Stomach (tissue), 9 donors: ENCODE data around the gene AP4E1. TPM values are rescaled to one million over a fixed set of nuclear protein-coding genes. Genes with fewer than 3 reads are reported as not detected.
"Not testable (repeated sequence)": the region's sequence is repeated elsewhere in the genome, so short reads cannot be mapped to it uniquely, and the experiment has no call there.

Source experiments
- DNase-seq, 2 donors: peaks; one replicate each; pipeline versions ENCODE4 v3.0.0 to v3.0.0-alpha.2; 2013 to 2019
- H3K27ac ChIP-seq, 5 donors: fragments of 200-600 bp in 4 of 5; sonication (generic) in 4 of 5; one replicate each; pipeline ENCODE4 v1.5.1; 2013 to 2019; ENCODE audit warnings: mild to moderate bottlenecking in 1 of 5, moderate library complexity in 1 of 5
- H3K27me3 ChIP-seq, 3 donors: fragments of 200-600 bp; sonication (generic); one replicate each; pipeline ENCODE4 v1.5.1; 2017 to 2019; ENCODE audit warnings: mixed run types in 1 of 3
- H3K36me3 ChIP-seq, 4 donors: fragments of 200-600 bp; sonication (generic); 1 replicate in 3 of 4; 2 replicates in 1 of 4; pipeline ENCODE4 v1.5.1; 2016 to 2019
- H3K4me1 ChIP-seq, 4 donors: fragments of 200-600 bp; sonication (generic); one replicate each; pipeline ENCODE4 v1.5.1; 2016 to 2019
- H3K4me3 ChIP-seq, 4 donors: fragments of 200-600 bp; sonication (generic) in 3 of 4; one replicate each; pipeline ENCODE4 v1.5.1; 2016 to 2019; ENCODE audit warnings: mild to moderate bottlenecking in 1 of 4
- H3K9me3 ChIP-seq, 4 donors: fragments of 200-600 bp; sonication (generic); one replicate each; pipeline ENCODE4 v1.5.1; 2016 to 2019
- CTCF ChIP-seq, 7 experiments: fragments of 450-650 bp in 4 of 7; fragments of 200-600 bp in 3 of 7; sonication (generic) in 3 of 7; IDR thresholded peaks; one replicate each; pipeline ENCODE4 v1.5.1; 2016 to 2019; ENCODE audit warnings: antibody characterized with exemption in 7 of 7, control low read depth in 2 of 7, mild to moderate bottlenecking in 1 of 7
- EP300 ChIP-seq: sonication (generic); formaldehyde crosslinking; IDR thresholded peaks from one replicate; pipeline ENCODE4 v1.6.1; 2017; ENCODE audit warnings: antibody characterized with exemption
- POLR2A ChIP-seq, 4 donors: fragments of 450-650 bp; IDR thresholded peaks; one replicate each; pipeline ENCODE4 v1.6.1; 2016; ENCODE audit warnings: antibody characterized with exemption in 4 of 4, control low read depth in 2 of 4, mild to moderate bottlenecking in 1 of 4, moderate library complexity in 1 of 4
- POLR2AphosphoS5 ChIP-seq, 3 donors: sonication (generic); formaldehyde crosslinking; IDR thresholded peaks; one replicate each; pipeline ENCODE4 v1.6.1; 2016; ENCODE audit warnings: antibody characterized with exemption in 3 of 3
- WGBS, 5 donors: extraction: QIAGEN DNeasy Blood & Tissue Kit in 3 of 5; methylation state at CpG; one replicate each; pipeline versions ENCODE4 v1.1.5 to v1.1.7; 2013 to 2018; 5-methylcytosine and 5-hydroxymethylcytosine counted together
- intact Hi-C: fragments of 100-400 bp; cut with DNase I; formaldehyde crosslinking; loops from one replicate; pipeline ENCODE4 v1.15.1; 2023; ENCODE audit warnings: low total_unique reads
- polyA plus RNA-seq, 3 donors: library from polyadenylated mRNA; stranded (reverse); fragments of 200-250 nt; gene quantifications; one replicate each; pipeline ENCODE4 v1.2.3, GENCODE V29; 2013
- total RNA-seq, 5 donors: library from RNA; depleted of rRNA; stranded (reverse); fragments of >200 nt; gene quantifications; one replicate each; pipeline versions ENCODE4 v1.1.0 to v1.2.3, GENCODE V29; 2014 to 2016
- donor health status: healthy with polysubstance abuse.
- donor health status: Bipolar disorder and iron deficiency.
- donor health status: healthy.

Gene AP4E1
- total and polyA plus RNA-seq, 8 donors = 1.8 to 31.9 (median 7.6) TPM

- Histone ChIP-seq H3K36me3 (peaks cover 4 to 72% (median 60%) of the 10 kb centered on the region in 4 donors), H3K27me3 (no peaks in the 10 kb centered on the region), H3K4me1 (no peaks in the 10 kb centered on the region), H3K27ac (no peak overlapping the region), H3K4me3 (no peak overlapping the region), H3K9me3 (no peaks in the 10 kb centered on the region)
- 22 to 60% (median 54%) methylated on average over 3 of the region's 3 CpGs for WGBS, 5 donors
- no peak for DNase-seq
- intact Hi-C loops = no loop called here
- TF ChIP-seq EP300 (no peak), POLR2A (IDR thresholded peaks at IDR 0.05) (no peak), CTCF (IDR thresholded peaks at IDR 0.05) (no peak), POLR2AphosphoS5 (IDR thresholded peaks at IDR 0.05) (no peak)
These were observed 37.2 kb downstream of the AP4E1 start for GRCh38 chr15:50945725-50946124.

GRCh38 chr15:50950745-50951144 is 42.3 kb downstream of the AP4E1 start:
- H3K4me1 ChIP-seq, DNase-seq, H3K27ac ChIP-seq, H3K27me3 ChIP-seq, intact Hi-C loops, H3K9me3 ChIP-seq, H3K4me3 ChIP-seq: not testable (repeated sequence)
- WGBS, 5 donors = 97 to 100% (median 98%) methylated on average over 3 of the region's 3 CpGs
- H3K36me3 ChIP-seq = peaks cover 16 to 79% (median 70%) of the 10 kb centered on the region in 4 donors

GRCh38 chr15:50953302-50953701 is 44.8 kb downstream of the AP4E1 start:
- Histone ChIP-seq H3K4me3 (no peak overlapping the region), H3K27ac (no peak overlapping the region), H3K9me3 (no peaks in the 10 kb centered on the region), H3K27me3 (no peaks in the 10 kb centered on the region), H3K36me3 (peaks cover 18 to 95% (median 88%) of the 10 kb centered on the region in 4 donors), H3K4me1 (no peaks in the 10 kb centered on the region)
- no peak for DNase-seq
- intact Hi-C loops = no loop called here
- WGBS, 5 donors = 89 to 97% (median 96%) methylated on average over 2 of the region's 2 CpGs
- TF ChIP-seq EP300 (no peak), CTCF (IDR thresholded peaks at IDR 0.05) (no peak), POLR2A (IDR thresholded peaks at IDR 0.05) (no peak), POLR2AphosphoS5 (IDR thresholded peaks at IDR 0.05) (no peak)

- H3K27me3 ChIP-seq, intact Hi-C loops, H3K4me1 ChIP-seq, H3K9me3 ChIP-seq, H3K4me3 ChIP-seq, H3K27ac ChIP-seq, DNase-seq: not testable (repeated sequence)
- peaks cover 33 to 100% (median 95%) of the 10 kb centered on the region in 4 donors for H3K36me3 ChIP-seq
- 88 to 97% (median 92%) methylated on average over 6 of the region's 6 CpGs for WGBS, 5 donors
These were observed 46.4 kb downstream of the AP4E1 start for GRCh38 chr15:50954837-50955236.

- TF ChIP-seq POLR2A (IDR thresholded peaks at IDR 0.05) (no peak), CTCF (IDR thresholded peaks at IDR 0.05) (no peak), POLR2AphosphoS5 (IDR thresholded peaks at IDR 0.05) (no peak), EP300 (no peak)
- intact Hi-C loops = no loop called here
- Histone ChIP-seq H3K4me1 (no peaks in the 10 kb centered on the region), H3K36me3 (peaks cover 23 to 79% (median 69%) of the 10 kb centered on the region in 4 donors), H3K27ac (no peak overlapping the region), H3K4me3 (no peak overlapping the region), H3K9me3 (peaks cover 0 to 26% (median 14%) of the 10 kb centered on the region in 4 donors), H3K27me3 (no peaks in the 10 kb centered on the region)
- no peak for DNase-seq
These were observed 51.2 kb downstream of the AP4E1 start for GRCh38 chr15:50959717-50960116.
